Ishikawa (cell line): Measurements from ENCODE around the gene XBP1.

Experiments
- CREB1 ChIP-seq: IDR thresholded peaks from 2 replicates; pipeline ENCODE4 v1.6.1; 2012; ENCODE audit warnings: low read depth
- EGR1 ChIP-seq: IDR thresholded peaks from 2 replicates; pipeline ENCODE4 v1.6.1; 2012
- EP300 ChIP-seq: IDR thresholded peaks from 2 replicates; pipeline ENCODE4 v1.6.1; 2012; ENCODE audit warnings: borderline replicate concordance
- FOXM1 ChIP-seq: IDR thresholded peaks from 2 replicates; pipeline ENCODE4 v1.6.1; 2012; ENCODE audit warnings: low read depth, borderline replicate concordance
- MAX ChIP-seq: IDR thresholded peaks from 2 replicates; pipeline ENCODE4 v1.6.1; 2012
- RAD21 ChIP-seq: IDR thresholded peaks from 2 replicates; pipeline ENCODE4 v1.6.1; 2012; ENCODE audit warnings: low read depth
- REST ChIP-seq: IDR thresholded peaks from 2 replicates; pipeline ENCODE4 v1.6.1; 2012; ENCODE audit warnings: low read depth, mild to moderate bottlenecking
- TAF1 ChIP-seq: IDR thresholded peaks from 2 replicates; pipeline ENCODE4 v1.6.1; 2012; ENCODE audit warnings: low read depth, mild to moderate bottlenecking
- YY1 ChIP-seq: IDR thresholded peaks from 2 replicates; pipeline ENCODE4 v1.6.1; 2012; ENCODE audit warnings: low read depth
- TF ChIP-seq, protein P1 (sequence below): IDR thresholded peaks from 2 replicates; pipeline ENCODE4 v1.6.1; 2012

DNA sequence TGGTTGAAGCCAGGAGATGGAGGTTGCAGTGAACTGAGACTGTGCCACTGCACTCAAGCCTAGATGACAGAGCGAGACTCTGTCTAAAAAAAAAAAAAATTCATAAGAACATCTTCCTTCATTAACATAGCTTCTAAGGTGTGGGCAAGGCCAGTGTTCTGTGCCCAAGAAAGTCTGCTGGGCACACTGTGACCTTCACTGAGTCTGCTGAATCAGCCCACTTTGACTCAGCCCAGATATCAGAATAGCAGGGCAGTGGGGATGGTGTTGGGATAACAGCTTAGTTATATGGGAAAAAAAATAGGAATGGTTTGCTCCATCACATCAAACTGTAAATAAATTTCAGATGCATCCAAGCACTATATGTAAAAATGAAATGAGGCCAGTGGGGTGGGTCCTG lies 32.4 kb upstream of the XBP1 start:
- TF ChIP-seq RAD21 (no peak), CREB1 (no peak), FOXM1 (no peak), EGR1 (no peak), REST (no peak), EP300 (no peak), YY1 (no peak), MAX (no peak), TAF1 (no peak)
- TF ChIP-seq, protein P1, sequence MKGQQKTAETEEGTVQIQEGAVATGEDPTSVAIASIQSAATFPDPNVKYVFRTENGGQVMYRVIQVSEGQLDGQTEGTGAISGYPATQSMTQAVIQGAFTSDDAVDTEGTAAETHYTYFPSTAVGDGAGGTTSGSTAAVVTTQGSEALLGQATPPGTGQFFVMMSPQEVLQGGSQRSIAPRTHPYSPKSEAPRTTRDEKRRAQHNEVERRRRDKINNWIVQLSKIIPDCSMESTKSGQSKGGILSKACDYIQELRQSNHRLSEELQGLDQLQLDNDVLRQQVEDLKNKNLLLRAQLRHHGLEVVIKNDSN = no peak
